AG20443 (cell line): ENCODE results near the gene GET3.

Experiments used
- DNase-seq: peaks from one replicate; pipeline ENCODE4 v3.0.0; 2012; ENCODE audit warnings: low spot score, mixed read lengths

Gene GET3

DNA sequence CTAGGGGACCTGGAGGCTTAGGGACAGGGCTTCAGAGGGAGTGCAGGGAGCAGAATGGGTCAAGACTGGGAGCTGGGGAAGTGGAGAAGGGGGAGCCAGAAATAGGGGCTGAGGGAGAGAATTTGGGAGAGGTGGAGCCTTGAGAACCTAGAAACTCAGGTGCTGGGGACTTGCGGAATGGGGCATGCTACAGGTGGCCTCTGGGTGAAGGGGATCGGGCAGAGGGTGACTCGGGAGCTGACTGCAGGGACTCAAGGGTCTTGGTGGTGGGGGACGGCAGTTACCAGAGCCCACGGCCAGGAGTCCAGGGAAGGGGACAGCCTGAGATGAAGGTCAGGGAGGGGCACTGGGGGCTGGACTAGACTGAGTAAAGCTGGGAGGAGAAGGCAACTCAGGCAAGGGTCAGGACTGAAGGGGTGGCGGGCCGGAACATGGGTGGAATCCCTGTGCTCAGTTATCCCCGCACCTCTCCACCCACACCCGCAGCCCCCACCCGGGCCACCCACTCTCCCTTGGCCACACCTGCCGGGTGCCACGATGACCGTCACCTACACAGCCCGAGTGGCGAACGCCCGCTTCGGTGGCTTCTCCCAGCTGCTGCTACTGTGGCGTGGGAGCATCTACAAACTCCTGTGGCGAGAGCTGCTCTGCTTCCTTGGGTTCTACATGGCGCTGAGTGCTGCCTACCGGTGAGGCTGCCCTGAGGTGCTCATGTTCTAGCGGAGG lies 14.9 kb downstream of the GET3 start:
- no peak for DNase-seq

DNA sequence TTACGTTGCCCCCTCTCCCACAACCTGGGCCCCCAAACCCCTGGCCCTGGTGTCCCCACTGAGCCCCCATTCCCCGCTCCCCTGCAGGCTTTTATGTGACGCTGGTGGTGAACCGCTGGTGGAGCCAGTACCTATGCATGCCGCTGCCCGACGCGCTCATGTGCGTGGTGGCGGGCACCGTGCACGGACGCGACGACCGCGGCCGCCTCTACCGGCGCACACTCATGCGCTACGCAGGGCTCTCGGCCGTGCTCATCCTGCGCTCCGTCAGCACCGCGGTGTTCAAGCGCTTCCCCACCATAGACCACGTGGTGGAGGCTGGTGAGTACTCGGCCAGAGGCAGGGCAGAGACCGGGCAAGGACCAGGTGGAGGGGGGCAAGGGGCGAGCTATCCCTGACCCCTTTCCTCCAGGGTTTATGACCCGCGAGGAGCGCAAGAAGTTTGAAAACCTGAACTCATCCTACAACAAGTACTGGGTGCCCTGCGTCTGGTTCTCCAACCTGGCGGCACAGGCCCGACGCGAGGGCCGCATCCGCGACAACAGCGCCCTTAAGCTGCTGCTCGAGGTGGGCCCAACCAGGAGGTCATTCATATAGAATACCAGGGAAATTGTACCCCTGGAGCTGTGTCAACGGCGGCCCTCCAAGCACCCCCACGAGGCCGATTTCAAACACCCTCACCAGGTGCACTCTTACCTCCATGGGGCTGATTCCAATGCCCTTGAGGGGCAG lies 17.3 kb downstream of the GET3 start:
- DNase-seq = no peak

DNA sequence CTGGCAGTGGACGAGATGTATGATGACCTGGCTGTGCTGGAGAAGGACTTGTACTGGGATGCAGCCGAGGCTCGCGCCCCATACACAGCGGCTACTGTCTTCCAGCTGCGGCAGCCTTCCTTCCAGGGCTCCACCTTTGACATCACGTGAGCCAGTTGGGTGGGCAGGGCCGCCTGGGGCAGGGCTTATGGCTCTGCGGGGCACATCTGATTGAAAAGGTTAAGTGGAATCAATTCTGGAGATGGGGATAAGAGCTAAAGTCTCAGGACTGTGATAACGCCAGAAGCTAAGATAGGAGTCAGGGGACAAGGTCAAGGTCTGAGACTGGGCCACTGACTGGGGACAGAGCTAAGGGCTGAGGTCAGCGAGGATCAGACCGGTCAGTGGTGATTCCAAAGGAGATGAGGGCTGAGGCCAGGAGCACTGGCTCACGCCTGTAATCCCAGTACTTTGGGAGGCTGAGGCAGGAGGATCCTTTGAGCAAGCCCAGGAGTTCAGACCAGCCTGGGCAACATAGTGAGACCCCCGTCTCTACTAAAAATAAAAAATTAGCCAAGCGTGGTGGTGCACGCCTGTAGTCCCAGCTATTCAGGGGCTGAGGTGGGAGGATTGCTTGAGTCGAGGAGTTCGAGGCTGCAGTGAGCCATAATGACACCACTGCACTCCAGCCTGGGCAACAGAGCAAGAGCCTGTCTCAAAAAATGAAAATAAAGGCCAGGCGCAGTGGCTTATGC lies 19.0 kb downstream of the GET3 start:
- no peak for DNase-seq

DNA sequence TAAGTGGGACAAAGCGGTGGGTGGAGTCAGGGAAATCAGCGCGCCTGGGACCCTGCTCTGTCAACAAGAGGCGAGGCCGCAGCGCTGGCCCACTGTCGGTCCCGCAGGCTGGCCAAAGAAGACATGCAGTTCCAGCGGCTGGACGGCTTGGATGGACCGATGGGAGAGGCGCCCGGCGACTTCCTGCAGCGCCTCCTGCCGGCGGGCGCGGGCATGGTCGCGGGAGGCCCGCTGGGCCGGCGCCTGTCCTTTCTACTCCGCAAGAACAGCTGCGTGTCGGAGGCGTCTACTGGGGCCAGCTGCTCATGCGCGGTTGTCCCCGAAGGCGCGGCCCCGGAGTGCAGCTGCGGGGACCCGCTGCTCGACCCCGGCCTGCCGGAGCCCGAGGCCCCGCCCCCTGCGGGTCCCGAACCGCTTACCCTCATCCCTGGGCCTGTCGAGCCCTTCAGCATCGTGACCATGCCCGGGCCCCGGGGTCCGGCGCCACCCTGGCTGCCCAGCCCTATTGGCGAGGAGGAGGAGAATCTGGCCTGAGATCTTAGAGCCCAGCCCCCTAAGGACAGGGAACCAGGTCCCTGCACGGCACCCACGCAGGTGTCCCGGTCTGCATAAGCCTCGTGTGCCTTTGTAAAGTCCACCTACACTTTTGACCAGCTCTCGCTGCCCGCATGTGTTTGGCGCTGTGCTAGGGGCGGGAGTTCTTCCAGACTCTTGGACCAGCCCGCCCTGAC lies 20.4 kb downstream of the GET3 start:
- peak; percentile 93 for DNase-seq

DNA sequence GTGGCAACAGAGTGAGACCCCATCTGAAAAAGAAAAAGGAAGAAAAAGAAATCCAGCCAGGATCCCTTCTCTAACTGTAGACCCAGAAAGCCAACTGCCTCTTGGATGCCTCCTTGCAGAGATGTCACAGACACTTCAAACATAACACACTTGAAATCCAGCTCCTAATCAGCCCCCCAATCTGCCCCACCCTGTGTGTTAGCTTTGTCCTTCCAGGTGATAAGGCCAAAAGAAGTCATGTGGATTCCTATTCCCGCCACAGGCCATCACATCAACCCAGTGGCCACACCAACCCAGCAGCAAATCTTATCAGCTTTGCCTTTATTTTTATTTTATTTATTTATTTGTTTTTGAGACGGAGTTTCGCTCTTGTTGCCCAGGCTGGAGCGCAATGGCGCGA lies 22.4 kb downstream of the GET3 start:
- no peak for DNase-seq

DNA sequence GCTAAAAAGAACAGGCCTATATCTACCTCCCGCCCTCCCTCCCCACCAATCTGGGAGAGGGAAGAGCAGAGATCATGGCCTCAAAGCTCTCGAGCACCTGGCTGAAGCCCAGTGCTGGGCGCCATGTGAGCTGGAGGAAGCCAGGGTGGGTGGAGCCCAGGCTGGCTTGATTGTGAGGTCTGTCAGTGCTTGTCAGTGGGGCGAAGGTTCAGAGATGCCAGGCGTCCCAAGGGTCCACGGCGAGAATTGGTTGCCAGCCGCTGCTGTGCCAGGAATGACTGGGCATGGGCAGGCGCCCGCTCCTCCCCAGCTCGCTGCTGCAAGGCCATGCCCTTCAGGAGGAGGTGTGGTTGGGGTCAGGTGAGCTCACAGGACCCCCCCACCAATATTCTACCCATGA lies 25.8 kb downstream of the GET3 start:
- DNase-seq = no peak

DNA sequence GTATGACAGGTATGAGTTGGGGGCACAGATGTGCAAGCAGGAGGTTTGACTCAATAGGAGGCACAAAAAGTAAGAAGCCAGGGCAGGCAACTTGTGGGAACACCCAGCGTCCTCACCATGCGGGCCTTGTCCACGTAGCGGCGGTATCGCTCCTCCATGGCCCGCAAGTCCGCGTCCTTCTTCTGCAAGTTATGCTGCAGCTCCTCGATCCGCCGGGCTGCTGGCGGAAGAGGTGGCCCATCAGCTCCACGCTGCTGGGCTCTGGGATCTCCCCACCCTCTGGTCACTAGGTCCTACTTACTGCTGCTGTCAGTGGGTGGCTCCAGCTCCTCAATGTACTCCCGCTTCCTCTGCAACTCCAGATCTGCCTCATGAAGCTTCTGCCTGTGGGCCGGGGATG lies 27.4 kb downstream of the GET3 start:
- no peak for DNase-seq

DNA sequence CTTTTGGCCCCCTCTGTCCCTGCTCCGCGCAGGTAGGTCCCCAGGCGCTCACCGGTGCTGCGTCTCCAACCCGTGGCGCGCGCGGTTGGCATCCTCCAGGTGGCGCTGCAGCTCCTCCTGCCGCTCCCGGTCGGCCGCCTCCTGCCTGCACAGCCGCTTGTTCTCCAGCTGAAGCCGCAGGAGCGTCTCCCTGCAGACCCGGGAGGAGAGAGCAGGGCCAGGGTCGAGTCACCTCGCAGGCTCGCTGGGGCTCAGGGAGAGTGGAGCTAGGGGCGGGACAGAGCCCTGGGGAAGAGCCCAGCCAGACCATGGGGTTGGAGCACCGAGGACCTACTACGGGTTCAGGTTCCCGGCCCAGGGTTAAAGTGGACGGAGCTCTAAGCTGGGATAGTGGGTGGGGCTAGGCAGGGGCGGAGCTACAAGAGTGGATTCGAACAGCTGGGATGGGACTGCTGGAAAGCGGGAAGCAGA lies 28.8 kb downstream of the GET3 start:
- DNase-seq = peak; percentile 89

DNA sequence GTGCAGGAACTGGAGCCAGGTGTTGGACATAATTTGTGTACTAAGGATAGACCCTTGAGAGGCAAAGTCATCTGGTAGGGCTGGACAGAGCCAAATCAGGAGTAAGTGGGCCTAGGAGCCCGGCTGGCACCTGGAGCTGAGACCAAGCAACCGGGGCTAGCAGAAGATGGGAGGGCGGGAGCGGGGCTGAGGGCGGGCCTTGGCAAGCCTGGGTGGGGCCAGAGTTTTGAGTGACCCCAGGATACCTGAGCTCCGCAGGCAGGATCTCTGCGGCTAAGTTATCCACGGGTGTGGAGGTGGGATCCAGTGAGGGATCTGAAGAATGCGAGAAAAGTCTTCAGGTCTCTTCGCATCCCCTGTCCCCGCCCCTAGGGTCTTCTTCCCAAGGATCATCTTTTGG lies 29.9 kb downstream of the GET3 start:
- no peak for DNase-seq

DNA sequence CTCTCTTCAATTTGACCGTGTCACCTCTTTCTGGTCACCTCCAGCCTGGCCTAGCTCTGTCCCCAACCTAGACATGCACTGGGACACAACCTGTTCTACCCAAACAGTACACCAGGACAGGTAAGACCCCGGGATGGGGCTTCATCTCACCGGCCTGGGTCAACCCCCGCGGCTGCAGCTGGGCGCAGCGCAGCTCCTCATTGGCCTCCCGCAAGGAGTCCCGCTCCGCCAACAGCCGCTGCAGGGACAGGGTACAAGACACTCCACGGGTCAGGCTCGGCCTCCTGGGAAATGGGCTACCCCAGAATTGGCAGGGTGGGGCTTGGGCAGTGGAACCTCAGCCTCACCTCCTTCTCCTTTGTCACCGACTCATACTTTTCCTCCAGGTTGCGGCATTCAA lies 30.4 kb downstream of the GET3 start:
- no peak for DNase-seq

DNA sequence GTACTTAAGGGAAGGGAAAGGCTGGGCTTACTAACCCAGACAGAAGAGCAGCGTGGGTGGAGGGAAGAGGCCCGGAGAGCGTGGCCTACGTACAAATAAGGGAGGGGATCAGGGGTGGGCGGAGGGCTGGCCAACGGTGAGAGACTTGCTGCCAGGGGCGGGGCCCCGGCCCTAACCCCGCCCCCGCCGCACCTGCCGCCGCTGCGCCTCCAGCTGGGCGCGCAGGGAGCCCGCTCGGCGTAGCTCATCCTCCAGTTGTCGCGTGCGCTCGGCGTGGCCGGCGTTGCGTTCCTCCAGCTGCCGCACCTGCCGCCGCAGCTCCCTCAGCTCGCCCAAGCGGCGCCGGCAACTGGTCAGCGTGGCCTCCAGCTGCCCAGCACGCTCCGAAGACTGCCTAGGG lies 32.4 kb downstream of the GET3 start:
- no peak for DNase-seq

DNA sequence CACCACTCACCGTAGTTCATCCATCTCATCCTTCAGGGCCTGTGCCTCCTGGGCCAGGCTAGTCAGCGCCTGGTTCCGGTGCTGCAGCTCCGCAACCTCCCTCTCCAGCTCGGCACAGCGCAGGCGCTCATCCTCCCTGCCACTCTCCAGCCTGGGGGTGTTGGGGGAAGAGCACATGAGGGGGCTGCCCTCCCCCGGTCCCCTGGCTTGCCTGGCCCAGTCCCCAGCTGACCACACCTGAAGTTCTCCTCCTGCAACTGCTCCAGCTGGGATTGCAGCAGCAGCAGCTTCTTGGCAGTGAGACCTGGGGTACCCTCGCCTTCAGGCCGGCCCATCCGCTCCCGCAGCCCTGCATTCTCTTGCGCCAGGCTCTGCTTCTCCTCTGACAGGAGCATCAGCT lies 33.6 kb downstream of the GET3 start:
- DNase-seq = no peak

DNA sequence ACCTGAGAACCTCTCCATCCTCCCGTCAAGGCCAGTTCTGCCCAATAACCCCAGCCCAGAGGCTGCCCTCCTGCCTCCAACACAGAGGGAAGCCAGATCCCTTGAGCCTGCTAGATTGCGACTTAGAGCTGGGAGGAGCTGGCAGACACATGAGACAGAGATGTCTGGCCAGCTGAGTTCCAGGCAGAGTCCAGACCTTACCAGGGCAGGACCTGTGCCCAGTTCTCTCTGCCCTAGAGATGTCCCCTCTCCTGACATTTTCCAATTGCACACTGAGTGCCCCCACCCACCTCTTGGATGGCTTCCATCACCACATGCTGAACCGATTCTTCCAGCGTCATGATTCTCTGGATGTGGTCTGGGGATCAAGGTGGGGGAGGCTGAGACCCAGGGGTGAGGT lies 35.0 kb downstream of the GET3 start:
- DNase-seq = no peak

DNA sequence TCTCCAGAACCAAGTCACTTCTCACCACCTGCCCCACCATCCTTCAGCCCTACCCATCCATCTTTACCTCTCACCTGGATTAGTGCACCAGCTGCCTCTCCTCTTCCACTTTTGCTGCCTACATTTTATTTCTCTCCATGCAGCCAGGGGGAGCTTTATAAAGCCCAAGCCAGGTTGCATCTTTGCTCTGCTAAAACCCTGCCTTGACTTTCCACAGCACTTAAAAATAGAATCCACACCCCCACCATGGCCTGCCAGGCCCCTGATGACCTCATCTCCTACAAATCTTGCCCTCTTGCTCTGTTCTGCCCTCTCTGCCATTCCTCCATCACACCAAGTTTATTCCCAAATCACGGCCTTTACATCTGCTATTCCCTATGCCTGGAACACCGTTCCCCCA lies 36.3 kb downstream of the GET3 start:
- DNase-seq = peak; percentile 64

DNA sequence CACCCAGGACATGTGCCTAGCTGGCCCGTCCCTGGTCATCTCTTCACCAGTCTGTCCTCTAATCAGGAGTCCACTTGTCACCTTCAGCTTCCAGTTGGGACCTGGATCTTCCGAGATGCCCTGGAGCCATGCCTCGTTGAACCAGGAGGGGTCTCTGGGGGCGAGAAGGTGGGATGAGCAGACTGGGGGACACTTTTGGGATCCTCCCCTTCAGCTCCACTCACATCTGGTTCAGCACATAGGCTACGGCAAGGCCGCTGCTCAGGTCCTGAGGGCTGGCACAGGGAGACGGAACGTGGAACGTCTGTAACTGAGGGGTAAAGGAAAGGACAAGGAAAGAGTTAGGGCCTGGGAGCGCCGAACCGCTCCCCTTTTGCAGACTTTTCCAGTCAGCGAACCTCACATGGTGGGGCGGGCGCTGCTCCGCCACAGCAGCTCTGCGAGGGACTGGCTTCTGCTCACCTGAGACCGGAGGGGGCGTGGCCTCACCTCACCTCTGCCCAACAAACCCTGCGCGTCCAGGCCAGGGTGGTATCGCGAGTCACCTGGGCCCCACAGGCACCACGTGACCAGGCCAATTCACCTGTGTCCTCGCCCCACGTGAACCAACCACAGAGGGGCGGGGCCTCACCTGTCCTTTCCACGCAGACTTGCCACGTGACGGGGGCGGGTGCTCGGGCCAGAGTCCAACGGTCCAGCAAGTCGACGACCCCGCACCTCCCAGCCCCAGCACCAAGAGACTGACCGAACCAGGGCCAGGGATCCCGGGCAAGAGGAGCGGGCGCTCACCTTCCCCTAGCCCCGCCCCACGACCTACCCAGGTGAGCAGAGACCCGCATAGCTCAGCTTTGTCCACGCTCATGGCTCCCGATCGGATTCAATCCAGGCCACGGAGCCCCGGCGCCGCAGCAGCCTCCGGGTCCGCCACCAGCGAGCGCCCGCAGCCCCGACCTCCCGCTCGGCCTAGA lies 37.6 kb downstream of the GET3 start, which contains the start of gene HOOK2:
HOOK2 (minus strand) TSS at position 965 of the 968 bp plus-strand sequence; CDS start at position 862, 103 bp downstream.
- DNase-seq = no peak

DNA sequence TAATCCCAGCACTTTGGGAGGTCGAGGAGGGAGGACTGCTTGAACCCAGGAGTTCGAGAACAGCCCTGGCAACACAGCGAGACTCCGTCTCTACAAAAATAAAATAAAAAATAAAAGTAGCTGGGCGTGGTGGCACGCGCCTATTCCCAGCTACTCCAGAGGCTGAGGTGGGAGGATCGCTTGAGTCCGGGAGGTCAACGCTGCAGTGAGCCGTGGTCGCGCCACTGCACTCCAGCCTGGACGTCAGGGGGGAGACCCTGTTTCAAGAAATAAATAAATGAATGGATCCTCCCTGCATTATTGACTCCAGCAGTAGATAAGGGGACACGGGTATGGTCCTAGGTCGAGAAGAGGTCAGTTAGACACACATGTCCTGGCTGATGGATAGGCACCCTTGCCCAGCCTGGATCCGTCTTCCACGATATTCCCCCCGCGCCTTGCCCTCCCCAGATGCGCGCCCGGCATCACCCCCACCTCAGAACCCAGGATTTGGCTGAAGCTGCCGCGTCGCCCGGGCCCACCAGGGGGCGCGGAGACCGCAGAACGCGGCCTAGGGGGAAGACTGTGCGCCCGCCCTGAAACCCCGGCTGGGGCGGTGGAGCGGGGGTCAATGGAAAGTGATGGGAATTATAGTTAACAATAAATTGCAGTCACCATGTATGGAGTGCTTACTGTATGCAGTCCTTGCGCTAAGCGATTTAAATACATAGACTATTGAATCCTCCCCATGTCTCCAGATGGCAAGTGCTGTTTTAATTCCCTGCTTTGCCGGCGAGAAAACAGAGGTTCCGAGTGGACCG lies 40.1 kb downstream of the GET3 start:
- peak; percentile 83 for DNase-seq

DNA sequence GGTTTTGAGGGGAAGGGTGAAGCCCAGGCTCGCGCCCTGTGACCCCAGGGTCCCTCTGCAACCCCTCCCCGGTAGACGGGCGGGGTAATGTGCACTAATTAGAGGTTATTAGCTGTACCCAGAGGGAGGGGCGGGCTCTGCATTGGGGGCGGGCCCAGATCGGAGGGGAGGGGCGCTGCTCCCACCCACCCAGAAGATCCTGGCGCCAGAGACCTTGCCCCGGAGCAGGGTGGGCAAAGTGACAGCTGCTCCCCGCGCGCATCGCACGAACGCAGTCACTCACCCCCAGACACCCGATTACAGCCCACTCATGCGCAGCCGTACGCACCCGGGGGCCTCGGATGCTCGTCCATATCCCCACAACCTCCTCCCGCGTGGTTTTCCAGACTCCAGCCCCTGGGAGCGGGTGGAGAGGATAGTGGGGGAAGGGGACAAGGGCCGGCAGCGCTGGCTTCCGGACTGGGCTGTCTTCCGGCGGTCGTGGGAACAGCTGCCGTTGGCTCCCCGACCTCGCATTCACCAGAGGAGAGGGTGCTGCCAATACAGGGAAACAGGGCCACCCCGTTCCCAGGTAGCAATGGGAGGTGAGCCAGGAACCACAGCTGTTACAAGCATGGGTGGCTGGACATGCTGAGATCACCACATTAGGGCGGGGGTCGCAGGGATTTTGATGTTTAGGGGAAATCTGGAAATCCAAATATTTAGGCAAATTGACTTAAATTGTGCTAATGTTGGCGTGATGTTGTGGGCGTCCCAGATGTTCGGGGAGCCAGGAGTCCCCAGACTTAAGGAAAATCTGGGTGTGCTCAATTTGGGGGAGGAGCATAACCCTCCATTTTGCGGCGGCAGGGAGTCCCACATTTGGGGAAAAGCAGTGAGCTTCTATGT lies 41.0 kb downstream of the GET3 start:
- DNase-seq = peak; percentile 67

DNA sequence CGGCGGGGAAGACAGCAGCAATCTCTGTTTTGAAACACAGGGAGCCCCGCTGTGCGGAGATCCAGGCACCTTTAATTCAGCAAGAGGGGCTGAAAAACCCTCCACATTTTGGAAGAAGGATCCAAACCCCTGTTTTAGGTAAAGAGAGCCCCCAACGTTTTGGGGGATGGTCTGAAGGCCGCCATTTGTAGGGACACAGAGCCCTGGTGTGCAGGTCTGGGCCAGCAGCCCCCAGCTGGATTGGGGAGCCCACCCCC lies 41.5 kb downstream of the GET3 start:
- no peak for DNase-seq
